Measurements from ENCODE around the gene RXRA.

RXRA gene

GRCh38 chr9:134407121-134407779, 81.0 kb downstream of the RXRA start:
- Histone ChIP-seq H3K27ac (replicated peaks) (peak overlapping the region; percentile 89), H3K4me3 (replicated peaks; ENCODE audit: insufficient read depth, low read length) (0 out of 2 replicates have a peak overlapping the region, but pooled peaks have one; percentile 5), H3K27me3 (ENCODE audit: insufficient read depth, poor library complexity, severe bottlenecking) (no peaks in the 10 kb centered on the region)
- TF ChIP-seq REST (IDR thresholded peaks at IDR 0.05; ENCODE audit: insufficient replicate concordance, low read depth) = no peak
- TF ChIP-seq SPI1 (IDR thresholded peaks at IDR 0.05; ENCODE audit: borderline replicate concordance, low read depth) = peak; percentile 87
- TF ChIP-seq GABPA (IDR thresholded peaks at IDR 0.05; ENCODE audit: low read depth) = no peak
- TF ChIP-seq CTCF (IDR thresholded peaks at IDR 0.05; ENCODE audit: insufficient read depth, low read length) = no peak
- TF ChIP-seq POLR2AphosphoS5 (IDR thresholded peaks at IDR 0.05; ENCODE audit: low read depth) = peak; percentile 84
- peak; percentile 97 to 98 for DNase-seq (ENCODE audit: low read depth in 1 of 2, low spot score in 1 of 2)

- H3K27ac ChIP-seq (replicated peaks) = peak overlapping the region; percentile 89
- TF ChIP-seq POLR2AphosphoS5 (IDR thresholded peaks at IDR 0.05; ENCODE audit: low read depth) (no peak), SPI1 (IDR thresholded peaks at IDR 0.05; ENCODE audit: borderline replicate concordance, low read depth) (no peak), GABPA (IDR thresholded peaks at IDR 0.05; ENCODE audit: low read depth) (no peak), CTCF (IDR thresholded peaks at IDR 0.05; ENCODE audit: insufficient read depth, low read length) (no peak), REST (IDR thresholded peaks at IDR 0.05; ENCODE audit: insufficient replicate concordance, low read depth) (no peak)
- H3K27me3 ChIP-seq (ENCODE audit: insufficient read depth, poor library complexity, severe bottlenecking) = no peaks in the 10 kb centered on the region
- H3K4me3 ChIP-seq (replicated peaks; ENCODE audit: insufficient read depth, low read length) = no peak overlapping the region
- peak in 1 of 2 experiments; percentile 52 for DNase-seq (ENCODE audit: low read depth in 1 of 2, low spot score in 1 of 2)
Measured at GRCh38 chr9:134408389-134408788, 82.1 kb downstream of the RXRA start.

- peak overlapping the region; percentile 89 for H3K27ac ChIP-seq (replicated peaks)
Measured at GRCh38 chr9:134408939-134409737, 82.9 kb downstream of the RXRA start.

More at GRCh38 chr9:134408939-134409737, 82.9 kb downstream of the RXRA start:
- DNase-seq (ENCODE audit: low read depth in 1 of 2, low spot score in 1 of 2) = peak; percentile 73 to 95
- TF ChIP-seq SPI1 (IDR thresholded peaks at IDR 0.05; ENCODE audit: borderline replicate concordance, low read depth) (peak; percentile 92), POLR2AphosphoS5 (IDR thresholded peaks at IDR 0.05; ENCODE audit: low read depth) (no peak)
- no peak overlapping the region for H3K4me3 ChIP-seq (replicated peaks; ENCODE audit: insufficient read depth, low read length)
- no peaks in the 10 kb centered on the region for H3K27me3 ChIP-seq (ENCODE audit: insufficient read depth, poor library complexity, severe bottlenecking)
